Thyroid gland (tissue), 4 donors: ENCODE results near the gene MEF2B. TPM values are rescaled to one million over a fixed set of nuclear protein-coding genes. Genes with fewer than 3 reads are reported as not detected.
"Not testable (repeated sequence)": the region's sequence is repeated elsewhere in the genome, so short reads cannot be mapped to it uniquely, and the experiment has no call there.

Experiments
- DNase-seq, 2 donors: peaks; one replicate each; pipeline ENCODE4 v3.0.0-alpha.2; 2019
- H3K27ac ChIP-seq, 3 donors: fragments of 200-600 bp; sonication (generic); 1 replicate in 2 of 3; 2 replicates in 1 of 3; pipeline ENCODE4 v1.5.1; 2016 to 2019; ENCODE audit warnings: mild to moderate bottlenecking in 1 of 3, moderate library complexity in 1 of 3
- H3K27me3 ChIP-seq: fragments of 200-600 bp; sonication (generic); one replicate; pipeline ENCODE4 v1.5.1; 2019
- H3K36me3 ChIP-seq, 2 donors: fragments of 200-600 bp; sonication (generic); one replicate each; pipeline ENCODE4 v1.5.1; 2016 to 2019
- H3K4me1 ChIP-seq, 2 donors: fragments of 200-600 bp; sonication (generic); one replicate each; pipeline ENCODE4 v1.5.1; 2017 to 2019
- H3K4me3 ChIP-seq, 3 donors: fragments of 200-600 bp; sonication (generic); replicated peaks in 1 of 3; 1 replicate in 2 of 3; 2 replicates in 1 of 3; pipeline ENCODE4 v1.5.1; 2016; ENCODE audit warnings: mild to moderate bottlenecking in 1 of 3
- H3K9me3 ChIP-seq: fragments of 200-600 bp; sonication (generic); one replicate; pipeline ENCODE4 v1.5.1; 2017
- POLR2A ChIP-seq, 2 donors: fragments of 450-650 bp; IDR thresholded peaks; one replicate each; pipeline ENCODE4 v1.6.1; 2017; ENCODE audit warnings: antibody characterized with exemption in 2 of 2, mild to moderate bottlenecking in 2 of 2, moderate library complexity in 1 of 2
- WGBS, 2 donors: methylation state at CpG; one replicate each; pipeline ENCODE4 v1.1.5; 2017; 5-methylcytosine and 5-hydroxymethylcytosine counted together
- intact Hi-C: fragments of 100-400 bp; cut with DNase I; formaldehyde crosslinking; loops from one replicate; pipeline ENCODE4 v1.15.1; 2023
- total RNA-seq, 4 donors: library from RNA; depleted of rRNA; stranded (reverse); fragments of >200 nt; gene quantifications; one replicate each; pipeline ENCODE4 v1.2.3, GENCODE V29; 2016
- TF ChIP-seq, protein P1 (sequence below), 6 experiments: fragments of 200-600 bp in 3 of 6; fragments of 450-650 bp in 3 of 6; sonication (generic) in 3 of 6; IDR thresholded peaks; one replicate each; pipeline ENCODE4 v1.5.1; 2016 to 2019; ENCODE audit warnings: antibody characterized with exemption in 6 of 6, mild to moderate bottlenecking in 2 of 6, inconsistent platforms in 1 of 6, moderate library complexity in 1 of 6

Gene MEF2B
- total RNA-seq, 4 donors from 2014 or later = 0.67 to 1.5 TPM; not detected in 2

DNA sequence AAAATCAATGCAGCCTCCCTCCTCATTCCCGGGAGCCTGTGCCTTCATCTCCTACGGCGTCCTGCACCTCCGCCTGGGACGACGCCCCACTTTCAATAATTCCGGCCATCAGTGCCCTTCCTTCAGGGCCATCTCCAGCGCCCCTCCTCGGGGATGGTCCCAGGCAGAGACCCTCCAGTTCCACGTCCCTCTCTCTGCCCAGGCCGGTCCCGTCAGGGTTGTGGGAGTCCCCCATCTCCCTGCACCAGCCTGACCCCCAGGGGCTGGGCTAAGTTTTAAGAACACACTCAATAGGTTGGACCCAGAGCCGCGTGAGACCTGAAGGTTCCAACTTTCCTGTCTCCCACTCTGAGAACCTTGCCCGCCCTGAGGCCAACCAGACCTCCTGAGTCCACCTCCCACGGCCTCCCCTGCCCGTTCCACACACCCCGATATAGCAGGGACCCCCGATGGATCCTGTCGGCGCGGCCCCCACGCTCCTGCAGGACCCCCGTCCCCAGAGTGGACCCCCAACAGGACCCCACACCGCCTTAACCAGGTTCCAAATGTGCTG, 32.4 kb downstream of the MEF2B start:
- Histone ChIP-seq H3K4me1 (peaks cover 10 to 16% of the 10 kb centered on the region in 2 donors), H3K27ac (peak overlapping the region in 1 of 3 donors; percentile 71), H3K27me3 (no peaks in the 10 kb centered on the region), H3K36me3 (no peaks in the 10 kb centered on the region), H3K9me3 (no peaks in the 10 kb centered on the region), H3K4me3 (peak overlapping the region; percentile 29 to 85 (median 81))
- DNase-seq = peak; percentile 22 to 35
- intact Hi-C loops = no loop called here
- TF ChIP-seq, protein P1, sequence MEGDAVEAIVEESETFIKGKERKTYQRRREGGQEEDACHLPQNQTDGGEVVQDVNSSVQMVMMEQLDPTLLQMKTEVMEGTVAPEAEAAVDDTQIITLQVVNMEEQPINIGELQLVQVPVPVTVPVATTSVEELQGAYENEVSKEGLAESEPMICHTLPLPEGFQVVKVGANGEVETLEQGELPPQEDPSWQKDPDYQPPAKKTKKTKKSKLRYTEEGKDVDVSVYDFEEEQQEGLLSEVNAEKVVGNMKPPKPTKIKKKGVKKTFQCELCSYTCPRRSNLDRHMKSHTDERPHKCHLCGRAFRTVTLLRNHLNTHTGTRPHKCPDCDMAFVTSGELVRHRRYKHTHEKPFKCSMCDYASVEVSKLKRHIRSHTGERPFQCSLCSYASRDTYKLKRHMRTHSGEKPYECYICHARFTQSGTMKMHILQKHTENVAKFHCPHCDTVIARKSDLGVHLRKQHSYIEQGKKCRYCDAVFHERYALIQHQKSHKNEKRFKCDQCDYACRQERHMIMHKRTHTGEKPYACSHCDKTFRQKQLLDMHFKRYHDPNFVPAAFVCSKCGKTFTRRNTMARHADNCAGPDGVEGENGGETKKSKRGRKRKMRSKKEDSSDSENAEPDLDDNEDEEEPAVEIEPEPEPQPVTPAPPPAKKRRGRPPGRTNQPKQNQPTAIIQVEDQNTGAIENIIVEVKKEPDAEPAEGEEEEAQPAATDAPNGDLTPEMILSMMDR (IDR thresholded peaks at IDR 0.05) = no peak
- TF ChIP-seq POLR2A (IDR thresholded peaks at IDR 0.05) = no peak
- 17 to 23% methylated on average over 13 to 19 of the region's 25 CpGs for WGBS, 2 donors

DNA sequence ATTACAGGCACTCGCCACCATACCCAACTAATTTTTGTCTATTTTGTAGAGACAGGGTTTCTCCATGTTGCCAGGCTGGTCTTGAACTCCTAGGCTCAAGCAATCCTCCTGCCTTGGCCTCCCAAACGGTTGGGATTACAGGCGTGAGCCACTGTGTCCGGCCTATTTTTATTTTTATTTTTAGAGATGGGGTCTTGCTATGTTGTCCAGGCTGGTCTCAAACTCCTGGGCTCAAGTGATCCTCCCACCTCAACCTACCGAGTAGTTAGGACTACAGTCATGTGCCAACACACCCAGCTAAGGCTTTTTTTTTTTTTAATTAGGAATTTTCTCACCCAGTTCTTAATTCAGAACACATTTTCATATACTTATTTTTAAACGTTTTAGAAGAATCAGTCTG, 34.4 kb downstream of the MEF2B start:
- H3K36me3 ChIP-seq, H3K27me3 ChIP-seq, DNase-seq, H3K4me3 ChIP-seq, H3K27ac ChIP-seq, intact Hi-C loops, H3K9me3 ChIP-seq: not testable (repeated sequence)
- peaks cover 10 to 16% of the 10 kb centered on the region in 2 donors for H3K4me1 ChIP-seq
- WGBS, 2 donors = 89 to 92% methylated on average over 6 of the region's 6 CpGs

DNA sequence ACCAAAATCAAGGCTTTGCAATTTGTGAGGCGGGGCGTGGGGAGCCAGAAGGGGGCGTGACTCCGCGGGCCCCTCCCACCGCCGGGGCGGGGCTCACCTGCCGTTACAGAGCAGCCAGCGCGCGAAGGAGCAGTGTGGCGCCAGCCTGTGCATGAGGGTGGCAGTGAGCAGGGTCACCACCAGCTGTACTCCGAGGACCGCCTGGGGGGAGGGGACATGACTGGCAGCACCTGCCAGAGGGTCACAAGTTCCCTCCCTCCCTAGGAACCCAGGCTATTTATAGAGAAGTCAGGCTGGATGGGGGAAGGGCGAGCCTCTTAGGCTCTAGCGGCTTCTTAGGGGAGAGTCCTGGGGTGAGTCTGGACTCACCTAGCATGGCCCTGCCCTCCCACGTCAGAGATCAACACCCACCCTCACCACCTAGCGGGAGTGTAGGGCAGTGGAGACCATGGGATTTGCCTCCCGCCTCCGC, 35.3 kb downstream of the MEF2B start:
- TF ChIP-seq, protein P1 (IDR thresholded peaks at IDR 0.05) = no peak
- peak in 1 of 2 donors; percentile 25 for TF ChIP-seq POLR2A (IDR thresholded peaks at IDR 0.05)

DNA sequence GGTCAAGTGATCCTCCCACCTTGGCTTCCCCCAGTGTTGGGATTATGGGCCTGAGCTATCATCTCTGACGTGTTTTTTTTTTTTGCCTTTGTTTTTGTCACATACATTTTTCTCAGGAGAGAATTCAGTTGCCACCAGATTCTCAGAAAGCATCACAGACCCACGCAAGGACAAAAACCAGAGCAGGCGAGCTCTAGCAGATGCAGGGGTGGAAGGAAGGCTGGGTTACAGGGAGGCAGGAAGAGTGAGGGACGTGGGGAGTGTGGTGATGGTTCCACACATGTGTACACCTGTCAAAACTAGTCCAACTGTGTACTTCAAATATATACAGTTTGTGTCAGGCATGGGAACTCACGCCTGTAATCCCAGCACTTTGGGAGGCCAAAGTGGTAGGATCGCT, 36.1 kb downstream of the MEF2B start:
- Histone ChIP-seq H3K4me1 (peaks cover 10 to 16% of the 10 kb centered on the region in 2 donors), H3K9me3 (no peaks in the 10 kb centered on the region), H3K27ac (no peak overlapping the region), H3K36me3 (no peaks in the 10 kb centered on the region), H3K27me3 (no peaks in the 10 kb centered on the region), H3K4me3 (no peak overlapping the region)
- no peak for DNase-seq
- TF ChIP-seq, protein P1 (IDR thresholded peaks at IDR 0.05) = no peak
- TF ChIP-seq POLR2A (IDR thresholded peaks at IDR 0.05) = no peak
- 93 to 96% methylated on average over 6 of the region's 6 CpGs for WGBS, 2 donors
- intact Hi-C loops = no loop called here

More for the DNA sequence above, 35.3 kb downstream of the MEF2B start:
- DNase-seq = peak; percentile 47 to 52
- 23 to 28% methylated on average over 20 to 21 of the region's 21 CpGs for WGBS, 2 donors
- H3K27ac ChIP-seq = no peak overlapping the region
- peaks cover 10 to 16% of the 10 kb centered on the region in 2 donors for H3K4me1 ChIP-seq
- H3K27me3 ChIP-seq = no peaks in the 10 kb centered on the region
- no peak overlapping the region for H3K4me3 ChIP-seq
- no peaks in the 10 kb centered on the region for H3K36me3 ChIP-seq
- intact Hi-C loops = no loop called here
- no peaks in the 10 kb centered on the region for H3K9me3 ChIP-seq

DNA sequence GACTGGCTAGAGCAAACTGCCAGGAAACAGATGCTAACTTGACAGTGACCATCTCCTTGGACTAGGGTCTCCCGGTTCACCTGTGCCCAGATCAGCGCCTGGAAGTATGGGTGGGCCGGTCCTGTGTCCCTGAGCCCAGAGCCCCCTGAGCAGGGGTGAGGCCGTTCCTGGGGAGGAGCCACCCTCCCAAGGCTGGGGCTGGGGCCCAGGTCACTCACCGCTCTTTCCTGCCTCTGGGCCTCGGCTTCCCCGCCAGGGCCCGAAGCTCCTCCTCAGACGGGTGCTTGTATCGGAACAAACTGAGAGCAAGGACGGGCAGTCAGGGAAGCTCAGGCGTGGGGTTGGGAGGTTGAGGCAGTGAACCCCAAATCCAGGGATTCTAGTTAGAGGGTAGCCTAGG, 37.2 kb downstream of the MEF2B start:
- WGBS, 2 donors = 97% methylated on average over 8 to 12 of the region's 12 CpGs
- Histone ChIP-seq H3K9me3 (no peaks in the 10 kb centered on the region), H3K27me3 (no peaks in the 10 kb centered on the region), H3K27ac (no peak overlapping the region), H3K4me1 (peaks cover 9 to 16% of the 10 kb centered on the region in 2 donors), H3K4me3 (no peak overlapping the region), H3K36me3 (no peaks in the 10 kb centered on the region)
- no peak for TF ChIP-seq POLR2A (IDR thresholded peaks at IDR 0.05)
- TF ChIP-seq, protein P1 (IDR thresholded peaks at IDR 0.05) = no peak
- DNase-seq = no peak
- intact Hi-C loops = no loop called here
